HG03354 (cell line): ENCODE measurements around the gene NRXN2.

Experiments
- ATAC-seq: cut with Tn5 transposase; IDR thresholded peaks from one replicate; pipeline ENCODE4 v1.9.1; 2021; ENCODE audit warnings: mild to moderate bottlenecking; ENCODE audit not compliant: unreplicated experiment, poor library complexity, severe bottlenecking

Gene NRXN2

GRCh38 chr11:64723117-64723906, at the start of gene NRXN2:
Gene NRXN2, minus strand, starts transcription at chr11:64723197. Its CDS starts 9,498 bp downstream, at chr11:64713699.
- peak; percentile 85 for ATAC-seq

- no peak for ATAC-seq
Observed at GRCh38 chr11:64772303-64773018, 49.5 kb upstream of the NRXN2 start.

- peak; percentile 51 for ATAC-seq
Observed at GRCh38 chr11:64771861-64772260, 48.9 kb upstream of the NRXN2 start.

GRCh38 chr11:64770120-64770519, 47.1 kb upstream of the NRXN2 start:
- ATAC-seq: no peak

- no peak for ATAC-seq
Observed at GRCh38 chr11:64769283-64769682, 46.3 kb upstream of the NRXN2 start.

- ATAC-seq: no peak
Observed at GRCh38 chr11:64768300-64768694, 45.3 kb upstream of the NRXN2 start.

- no peak for ATAC-seq
Observed at GRCh38 chr11:64767344-64768299, 44.6 kb upstream of the NRXN2 start.

GRCh38 chr11:64766881-64767280, 43.9 kb upstream of the NRXN2 start:
- no peak for ATAC-seq

- no peak for ATAC-seq
Observed at GRCh38 chr11:64765851-64766665, 43.1 kb upstream of the NRXN2 start.

GRCh38 chr11:64765291-64765850, 42.4 kb upstream of the NRXN2 start:
- ATAC-seq: no peak

- ATAC-seq: no peak
Observed at GRCh38 chr11:64764753-64765152, 41.8 kb upstream of the NRXN2 start.

GRCh38 chr11:64764040-64764611, 41.1 kb upstream of the NRXN2 start:
- no peak for ATAC-seq

GRCh38 chr11:64763526-64764039, 40.6 kb upstream of the NRXN2 start:
- ATAC-seq: no peak

GRCh38 chr11:64762674-64763525, 39.9 kb upstream of the NRXN2 start:
- ATAC-seq: no peak

- no peak for ATAC-seq
Observed at GRCh38 chr11:64762277-64762673, 39.3 kb upstream of the NRXN2 start.

GRCh38 chr11:64760759-64761420, 37.9 kb upstream of the NRXN2 start:
- ATAC-seq: no peak
